Measurements from ENCODE around the gene TUBB4B. TPM values are rescaled to one million over a fixed set of nuclear protein-coding genes. Genes with fewer than 3 reads are reported as not detected.
A peak's percentile ranks its signal among the peaks of the same experiment; 100 is the strongest.

Gene TUBB4B
- total RNA-seq, 4 donors from 2014 or later, result 174 to 409 (median 322) TPM

- Histone ChIP-seq H3K27me3 (peaks cover 0 to 4% of the 10 kb centered on the region in 2 donors), H3K9me3 (peaks cover 0 to 4% (median 0%) of the 10 kb centered on the region in 4 donors), H3K27ac (no peak overlapping the region), H3K4me3 (no peak overlapping the region), H3K36me3 (no peaks in the 10 kb centered on the region), H3K4me1 (peaks cover 10 to 78% (median 24%) of the 10 kb centered on the region in 4 donors)
- DNase-seq, result no peak
- no peak for TF ChIP-seq POLR2A (IDR thresholded peaks at IDR 0.05)
- TF ChIP-seq, protein P1, sequence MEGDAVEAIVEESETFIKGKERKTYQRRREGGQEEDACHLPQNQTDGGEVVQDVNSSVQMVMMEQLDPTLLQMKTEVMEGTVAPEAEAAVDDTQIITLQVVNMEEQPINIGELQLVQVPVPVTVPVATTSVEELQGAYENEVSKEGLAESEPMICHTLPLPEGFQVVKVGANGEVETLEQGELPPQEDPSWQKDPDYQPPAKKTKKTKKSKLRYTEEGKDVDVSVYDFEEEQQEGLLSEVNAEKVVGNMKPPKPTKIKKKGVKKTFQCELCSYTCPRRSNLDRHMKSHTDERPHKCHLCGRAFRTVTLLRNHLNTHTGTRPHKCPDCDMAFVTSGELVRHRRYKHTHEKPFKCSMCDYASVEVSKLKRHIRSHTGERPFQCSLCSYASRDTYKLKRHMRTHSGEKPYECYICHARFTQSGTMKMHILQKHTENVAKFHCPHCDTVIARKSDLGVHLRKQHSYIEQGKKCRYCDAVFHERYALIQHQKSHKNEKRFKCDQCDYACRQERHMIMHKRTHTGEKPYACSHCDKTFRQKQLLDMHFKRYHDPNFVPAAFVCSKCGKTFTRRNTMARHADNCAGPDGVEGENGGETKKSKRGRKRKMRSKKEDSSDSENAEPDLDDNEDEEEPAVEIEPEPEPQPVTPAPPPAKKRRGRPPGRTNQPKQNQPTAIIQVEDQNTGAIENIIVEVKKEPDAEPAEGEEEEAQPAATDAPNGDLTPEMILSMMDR (IDR thresholded peaks at IDR 0.05), result no peak
These were observed 6.2 kb upstream of the TUBB4B start for GRCh38 chr9:137234758-137235423.

- peak overlapping the region in 2 of 4 donors; percentile 21 to 28 for H3K4me3 ChIP-seq
- DNase-seq, result no peak
- H3K27me3 ChIP-seq, result peaks cover 0 to 4% of the 10 kb centered on the region in 2 donors
- peak overlapping the region in 1 of 4 donors; percentile 25 for H3K27ac ChIP-seq
- H3K36me3 ChIP-seq, result no peaks in the 10 kb centered on the region
- no peak for TF ChIP-seq POLR2A (IDR thresholded peaks at IDR 0.05)
- TF ChIP-seq, protein P1 (IDR thresholded peaks at IDR 0.05), result no peak
- H3K9me3 ChIP-seq, result peaks cover 0 to 4% (median 0%) of the 10 kb centered on the region in 4 donors
- H3K4me1 ChIP-seq, result peaks cover 8 to 72% (median 24%) of the 10 kb centered on the region in 4 donors
These were observed 5.5 kb upstream of the TUBB4B start for GRCh38 chr9:137235424-137236237.

DNA sequence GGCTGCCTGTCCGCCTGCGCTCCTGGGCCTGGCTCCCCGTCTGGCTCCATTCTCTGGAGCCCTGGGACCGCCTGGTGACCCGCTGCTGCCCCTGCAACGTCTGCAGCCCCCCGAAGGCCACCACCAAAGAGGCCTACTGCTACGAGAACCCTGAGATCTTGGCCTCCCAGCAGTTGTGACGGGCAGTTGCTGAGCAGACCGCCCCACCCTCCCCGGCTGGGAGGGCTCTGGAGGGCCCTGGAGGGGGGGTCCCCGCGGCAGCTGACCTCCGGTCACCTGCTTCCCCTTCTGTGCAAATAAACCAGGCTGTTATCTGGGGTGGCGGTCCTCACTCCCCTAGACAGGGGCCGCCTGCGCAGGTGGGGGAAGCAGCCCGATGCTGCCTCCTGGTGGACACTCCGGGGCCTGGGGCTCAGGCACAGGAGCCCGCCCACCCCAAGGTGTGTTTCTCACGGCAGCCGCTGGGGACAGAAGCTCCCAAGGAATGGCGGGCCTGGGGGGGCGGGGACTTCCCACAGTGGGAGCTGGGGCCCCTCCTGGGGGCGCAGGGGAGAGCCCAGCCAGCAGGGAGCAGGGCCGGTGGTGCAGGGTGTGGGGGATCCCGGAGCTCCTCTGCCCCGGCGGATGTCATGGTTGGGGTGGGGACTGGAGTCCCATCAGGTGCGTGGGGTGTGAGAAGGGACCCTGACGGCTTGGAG is 4.7 kb upstream of the TUBB4B start:
- DNase-seq, result peak; percentile 92 to 96 (median 92)
- Histone ChIP-seq H3K36me3 (no peaks in the 10 kb centered on the region), H3K27ac (peak overlapping the region in 2 of 4 donors; percentile 31 to 77), H3K9me3 (peaks cover 0 to 4% (median 0%) of the 10 kb centered on the region in 4 donors), H3K4me3 (peak overlapping the region in 3 of 4 donors; percentile 21 to 28 (median 26)), H3K4me1 (peaks cover 8 to 64% (median 24%) of the 10 kb centered on the region in 4 donors), H3K27me3 (peaks cover 0 to 4% of the 10 kb centered on the region in 2 donors)
- TF ChIP-seq, protein P1 (IDR thresholded peaks at IDR 0.05), result peak; percentile 99 to 100 (median 100)
- TF ChIP-seq POLR2A (IDR thresholded peaks at IDR 0.05), result no peak

DNA sequence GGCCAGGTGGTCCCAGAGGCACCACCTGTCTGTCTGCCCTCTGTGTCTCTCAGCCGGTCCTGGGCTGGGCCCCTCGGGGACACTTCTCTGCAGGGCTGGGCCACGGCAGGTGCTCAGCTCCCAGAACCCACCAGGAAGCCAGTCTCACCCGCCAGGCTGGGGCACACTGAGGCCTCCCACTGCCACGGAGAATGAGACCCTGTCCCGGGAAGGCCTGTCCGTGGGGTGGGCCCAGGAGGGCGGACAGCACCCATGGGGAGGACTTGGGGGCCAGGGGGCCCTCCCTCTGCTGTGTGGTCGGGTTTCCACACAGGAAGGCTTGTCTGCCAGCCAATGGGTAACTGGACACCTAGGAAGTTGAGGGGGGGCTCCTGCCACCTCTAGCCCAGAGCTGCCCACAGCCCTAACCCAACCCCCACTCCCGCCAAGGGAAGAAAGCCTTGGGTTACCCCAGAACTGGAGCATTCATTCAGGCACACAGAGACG is 4.1 kb upstream of the TUBB4B start:
- H3K4me1 ChIP-seq, result peaks cover 8 to 60% (median 24%) of the 10 kb centered on the region in 4 donors
- peaks cover 0 to 4% of the 10 kb centered on the region in 2 donors for H3K27me3 ChIP-seq
- TF ChIP-seq, protein P1 (IDR thresholded peaks at IDR 0.05), result no peak
- TF ChIP-seq POLR2A (IDR thresholded peaks at IDR 0.05), result no peak
- peaks cover 0 to 2% (median 0%) of the 10 kb centered on the region in 3 donors for H3K36me3 ChIP-seq
- H3K4me3 ChIP-seq, result peak overlapping the region in 2 of 4 donors; percentile 21 to 28
- no peak for DNase-seq
- peaks cover 0 to 4% (median 0%) of the 10 kb centered on the region in 4 donors for H3K9me3 ChIP-seq
- H3K27ac ChIP-seq, result peak overlapping the region in 2 of 4 donors; percentile 31 to 77

Data from Peyer's patch (tissue), 4 donors.